Esophagus muscularis mucosa (tissue), 4 donors: Measurements from ENCODE around the gene EEIG1. TPM values are rescaled to one million over a fixed set of nuclear protein-coding genes. Genes with fewer than 3 reads are reported as not detected.

Source experiments
- DNase-seq: peaks from one replicate; pipeline ENCODE4 v3.0.0-alpha.2; 2017; ENCODE audit errors: extremely low spot score
- H3K27ac ChIP-seq, 4 donors: fragments of 200-600 bp; sonication (generic); replicated peaks in 1 of 4; 1 replicate in 3 of 4; 2 replicates in 1 of 4; pipeline ENCODE4 v1.5.1; 2016 to 2019; ENCODE audit warnings: mild to moderate bottlenecking in 1 of 4
- H3K27me3 ChIP-seq, 4 donors: fragments of 200-600 bp; sonication (generic); one replicate each; pipeline versions ENCODE4 v1.5.1 to v1.6.0; 2016 to 2019
- H3K36me3 ChIP-seq, 4 donors: fragments of 200-600 bp; sonication (generic); one replicate each; pipeline ENCODE4 v1.5.1; 2016 to 2019
- H3K4me1 ChIP-seq, 4 donors: fragments of 200-600 bp; sonication (generic); one replicate each; pipeline ENCODE4 v1.5.1; 2016 to 2019
- H3K4me3 ChIP-seq, 4 donors: fragments of 200-600 bp; sonication (generic); 1 replicate in 2 of 4; 2 replicates in 2 of 4; pipeline ENCODE4 v1.5.1; 2016 to 2019; ENCODE audit warnings: mild to moderate bottlenecking in 4 of 4, moderate library complexity in 1 of 4
- H3K9me3 ChIP-seq, 4 donors: fragments of 200-600 bp; sonication (generic); 1 replicate in 3 of 4; 2 replicates in 1 of 4; pipeline ENCODE4 v1.5.1; 2016 to 2019
- EP300 ChIP-seq: sonication (generic); formaldehyde crosslinking; IDR thresholded peaks from one replicate; pipeline ENCODE4 v1.6.1; 2017; ENCODE audit warnings: antibody characterized with exemption
- POLR2A ChIP-seq: fragments of 450-650 bp; IDR thresholded peaks from one replicate; pipeline ENCODE4 v1.6.1; 2017; ENCODE audit warnings: antibody characterized with exemption, moderate library complexity, mild to moderate bottlenecking, low read depth
- POLR2AphosphoS5 ChIP-seq, 2 donors: sonication (generic); formaldehyde crosslinking; IDR thresholded peaks; one replicate each; pipeline ENCODE4 v1.6.1; 2017; ENCODE audit warnings: antibody characterized with exemption in 2 of 2
- WGBS: methylation state at CpG from one replicate; pipeline ENCODE4 v1.1.5; 2018; 5-methylcytosine and 5-hydroxymethylcytosine counted together
- intact Hi-C: fragments of 100-400 bp; cut with DNase I; formaldehyde crosslinking; loops from one replicate; pipeline ENCODE4 v1.15.1; 2023
- total RNA-seq, 4 donors: library from RNA; depleted of rRNA; stranded (reverse); fragments of >200 nt; gene quantifications; one replicate each; pipeline versions ENCODE4 v1.1.0 to v1.2.1, GENCODE V29; 2016
- TF ChIP-seq, protein P1 (sequence below), 3 experiments: fragments of 200-600 bp in 2 of 3; fragments of 450-650 bp in 1 of 3; sonication (generic) in 2 of 3; IDR thresholded peaks; one replicate each; pipeline ENCODE4 v1.5.1; 2017 to 2019; ENCODE audit warnings: antibody characterized with exemption in 3 of 3, mild to moderate bottlenecking in 2 of 3, moderate library complexity in 1 of 3

The EEIG1 gene
- total RNA-seq, 4 donors from 2014 or later, result 12.4 to 29.5 (median 20.0) TPM

DNA sequence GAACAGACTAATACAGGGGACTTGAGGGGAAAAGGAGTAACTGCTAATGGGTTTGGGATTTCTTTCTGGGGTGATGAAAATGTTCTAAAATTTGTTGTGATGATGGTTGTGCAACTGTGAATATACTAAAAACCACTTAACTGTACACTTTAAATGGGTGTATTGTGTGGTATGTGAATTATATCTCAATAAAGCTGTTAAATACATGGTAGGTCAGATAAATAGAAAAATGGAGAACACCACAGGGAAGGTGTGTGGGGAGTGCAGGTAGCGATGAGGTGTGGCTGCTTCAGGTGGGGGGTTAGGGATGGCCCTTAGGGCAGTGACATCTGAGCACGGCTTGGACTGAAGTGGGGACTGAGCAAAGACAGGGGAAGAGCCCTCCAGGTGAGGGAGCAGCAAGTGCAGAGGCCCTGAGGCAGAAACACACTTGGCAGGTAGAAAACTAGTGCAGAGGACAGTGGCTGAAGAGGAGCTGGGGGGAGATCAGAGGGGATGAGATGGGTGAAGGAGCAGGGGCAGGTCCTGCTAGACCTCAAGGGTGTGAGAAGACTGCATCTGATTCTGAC is 20.9 kb downstream of the EEIG1 start:
- intact Hi-C loops, result no loop called here
- Histone ChIP-seq H3K27me3 (no peaks in the 10 kb centered on the region), H3K4me1 (peaks cover 52 to 79% (median 73%) of the 10 kb centered on the region in 4 donors), H3K4me3 (no peak overlapping the region), H3K36me3 (no peaks in the 10 kb centered on the region), H3K9me3 (no peaks in the 10 kb centered on the region), H3K27ac (peak overlapping the region; percentile 91 to 97 (median 96))
- WGBS, result 84% methylated on average over 2 of the region's 2 CpGs
- DNase-seq, result no peak
- TF ChIP-seq POLR2AphosphoS5 (IDR thresholded peaks at IDR 0.05), result no peak
- TF ChIP-seq EP300, result no peak
- no peak for TF ChIP-seq POLR2A

DNA sequence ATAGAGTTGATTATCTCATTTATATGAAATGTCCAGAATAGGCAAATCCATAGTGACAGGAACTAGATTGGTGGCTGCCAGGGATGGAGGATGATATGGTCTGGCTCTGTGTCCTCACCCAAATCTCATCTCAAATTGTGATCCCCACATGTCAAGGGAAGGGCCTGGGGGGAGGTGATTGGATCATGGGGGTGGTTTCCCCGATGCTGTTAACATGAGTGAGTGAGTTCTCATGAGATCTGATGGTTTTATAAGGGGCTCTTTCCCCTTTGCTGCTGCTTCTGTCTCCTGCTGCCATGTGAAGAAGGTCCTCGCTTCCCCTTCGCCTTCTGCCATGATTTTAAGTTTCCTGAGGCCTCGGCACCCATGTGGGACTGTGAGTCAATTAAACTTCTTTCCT is 21.4 kb downstream of the EEIG1 start:
- no peaks in the 10 kb centered on the region for H3K36me3 ChIP-seq
- no peak for DNase-seq
- H3K4me3 ChIP-seq, result no peak overlapping the region
- H3K4me1 ChIP-seq, result peaks cover 52 to 79% (median 73%) of the 10 kb centered on the region in 4 donors
- H3K27ac ChIP-seq, result peak overlapping the region; percentile 91 to 97 (median 96)
- no peaks in the 10 kb centered on the region for H3K9me3 ChIP-seq
- intact Hi-C loops, result no loop called here
- H3K27me3 ChIP-seq, result no peaks in the 10 kb centered on the region
- whole genome bisulfite sequencing, result 91% methylated on average over 4 of the region's 4 CpGs
- TF ChIP-seq, protein P1, sequence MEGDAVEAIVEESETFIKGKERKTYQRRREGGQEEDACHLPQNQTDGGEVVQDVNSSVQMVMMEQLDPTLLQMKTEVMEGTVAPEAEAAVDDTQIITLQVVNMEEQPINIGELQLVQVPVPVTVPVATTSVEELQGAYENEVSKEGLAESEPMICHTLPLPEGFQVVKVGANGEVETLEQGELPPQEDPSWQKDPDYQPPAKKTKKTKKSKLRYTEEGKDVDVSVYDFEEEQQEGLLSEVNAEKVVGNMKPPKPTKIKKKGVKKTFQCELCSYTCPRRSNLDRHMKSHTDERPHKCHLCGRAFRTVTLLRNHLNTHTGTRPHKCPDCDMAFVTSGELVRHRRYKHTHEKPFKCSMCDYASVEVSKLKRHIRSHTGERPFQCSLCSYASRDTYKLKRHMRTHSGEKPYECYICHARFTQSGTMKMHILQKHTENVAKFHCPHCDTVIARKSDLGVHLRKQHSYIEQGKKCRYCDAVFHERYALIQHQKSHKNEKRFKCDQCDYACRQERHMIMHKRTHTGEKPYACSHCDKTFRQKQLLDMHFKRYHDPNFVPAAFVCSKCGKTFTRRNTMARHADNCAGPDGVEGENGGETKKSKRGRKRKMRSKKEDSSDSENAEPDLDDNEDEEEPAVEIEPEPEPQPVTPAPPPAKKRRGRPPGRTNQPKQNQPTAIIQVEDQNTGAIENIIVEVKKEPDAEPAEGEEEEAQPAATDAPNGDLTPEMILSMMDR (IDR thresholded peaks at IDR 0.05), result no peak
- TF ChIP-seq POLR2AphosphoS5 (IDR thresholded peaks at IDR 0.05) (no peak), POLR2A (no peak), EP300 (no peak)

DNA sequence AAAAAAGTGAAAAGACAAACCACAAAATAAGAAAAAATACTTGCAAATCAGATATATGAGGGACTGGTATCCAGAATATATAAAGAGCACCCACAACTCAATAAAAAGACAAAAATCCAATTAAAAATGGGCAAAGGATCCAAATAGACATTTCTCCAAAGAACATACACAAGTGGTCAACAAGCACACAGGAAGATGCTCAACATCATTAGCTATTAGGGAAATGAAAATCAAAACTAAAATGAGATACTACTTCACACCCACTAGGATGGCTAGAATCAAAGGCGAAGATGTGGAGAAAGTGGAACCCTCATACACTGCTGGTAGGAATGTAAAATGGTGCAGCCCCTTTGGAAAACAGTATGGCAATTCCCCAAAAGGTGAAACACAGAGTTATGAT is 22.1 kb downstream of the EEIG1 start:
- peaks cover 51 to 79% (median 73%) of the 10 kb centered on the region in 4 donors for H3K4me1 ChIP-seq
- DNase-seq, result no peak

DNA sequence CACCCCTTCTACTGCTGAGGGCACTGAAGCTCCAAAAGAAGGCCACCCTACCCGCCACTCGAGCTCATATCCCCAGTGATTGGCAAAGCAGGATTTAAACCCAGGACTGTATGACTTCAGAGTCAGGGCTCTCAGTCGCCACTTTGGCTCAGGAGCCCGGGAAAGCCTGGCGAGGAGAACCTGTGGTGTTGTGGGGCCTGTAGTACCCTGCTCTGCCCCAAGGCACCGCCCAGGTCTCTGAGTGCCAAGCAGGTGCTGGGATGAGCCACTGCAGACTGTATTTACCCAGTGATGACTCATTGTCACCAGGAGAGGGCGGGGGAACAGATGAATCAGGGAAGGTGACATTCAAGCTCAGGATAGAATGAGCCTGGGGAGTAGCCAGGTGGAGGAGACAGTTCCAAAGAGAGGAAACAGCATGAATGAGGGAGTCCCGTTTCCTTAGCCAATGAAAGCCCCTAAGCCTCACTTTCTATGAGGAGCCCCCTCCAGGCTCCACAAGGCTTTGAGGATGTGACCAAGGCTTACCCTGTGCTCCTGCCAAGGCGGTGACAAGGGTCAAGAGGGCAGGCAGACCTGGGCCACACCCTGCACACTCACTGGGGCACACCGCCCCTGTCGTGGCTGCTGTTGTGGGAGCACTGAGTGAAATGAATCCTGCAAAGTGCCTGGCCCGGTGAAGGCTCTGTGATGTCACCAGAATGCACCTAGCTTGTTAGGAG is 25.3 kb downstream of the EEIG1 start:
- Histone ChIP-seq H3K27ac (peak overlapping the region; percentile 58 to 75 (median 66)), H3K4me1 (peaks cover 45 to 76% (median 70%) of the 10 kb centered on the region in 4 donors), H3K36me3 (no peaks in the 10 kb centered on the region), H3K9me3 (no peaks in the 10 kb centered on the region), H3K4me3 (no peak overlapping the region), H3K27me3 (no peaks in the 10 kb centered on the region)
- DNase-seq, result no peak
- intact Hi-C loops, result no loop called here
- WGBS, result 49% methylated on average over 6 of the region's 12 CpGs
- TF ChIP-seq POLR2AphosphoS5 (IDR thresholded peaks at IDR 0.05), result peak; percentile 80 to 83
- no peak for TF ChIP-seq EP300
- TF ChIP-seq, protein P1 (IDR thresholded peaks at IDR 0.05), result peak; percentile 28 to 45 (median 44)

More for the DNA sequence above, 22.1 kb downstream of the EEIG1 start:
- WGBS, result 96% methylated on average over 1 of the region's 1 CpG
- Histone ChIP-seq H3K27ac (peak overlapping the region in 2 of 4 donors; percentile 96 to 97), H3K4me3 (no peak overlapping the region), H3K36me3 (no peaks in the 10 kb centered on the region), H3K27me3 (no peaks in the 10 kb centered on the region), H3K9me3 (no peaks in the 10 kb centered on the region)
- TF ChIP-seq EP300 (no peak), POLR2AphosphoS5 (IDR thresholded peaks at IDR 0.05) (no peak), POLR2A (no peak)
- TF ChIP-seq, protein P1 (IDR thresholded peaks at IDR 0.05), result no peak
- intact Hi-C loops, result no loop called here

DNA sequence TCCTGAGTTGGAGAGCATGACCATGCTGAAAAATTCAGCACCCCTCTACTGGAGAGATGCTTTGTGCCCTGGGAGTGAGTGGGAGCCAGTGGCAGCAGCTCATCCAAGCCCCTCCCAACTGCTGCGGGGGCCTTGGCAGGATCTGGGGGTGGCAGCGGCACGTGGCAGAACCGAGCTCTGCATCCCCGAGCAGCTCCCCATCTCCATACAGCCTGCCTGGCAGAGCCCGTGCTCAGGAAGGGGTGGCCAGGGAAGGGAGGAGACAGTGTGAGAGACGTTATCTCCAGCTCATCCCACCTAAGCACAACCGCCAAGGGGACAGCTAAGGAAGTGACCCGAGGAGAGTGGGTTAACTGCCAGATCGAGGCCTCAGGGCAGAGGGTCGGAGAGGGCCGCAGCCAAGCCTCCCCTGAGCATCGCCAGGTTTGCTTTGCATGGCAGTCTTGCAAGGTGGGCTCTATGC is 25.9 kb downstream of the EEIG1 start:
- 56% methylated on average over 6 of the region's 13 CpGs for WGBS
- no peak overlapping the region for H3K4me3 ChIP-seq
- peaks cover 0 to 4% (median 0%) of the 10 kb centered on the region in 4 donors for H3K36me3 ChIP-seq
- DNase-seq, result no peak
- H3K9me3 ChIP-seq, result no peaks in the 10 kb centered on the region
- no peaks in the 10 kb centered on the region for H3K27me3 ChIP-seq
- intact Hi-C loops, result no loop called here
- TF ChIP-seq POLR2A (no peak), POLR2AphosphoS5 (IDR thresholded peaks at IDR 0.05) (no peak), EP300 (no peak)
- TF ChIP-seq, protein P1 (IDR thresholded peaks at IDR 0.05), result no peak
- peak overlapping the region; percentile 58 to 75 (median 66) for H3K27ac ChIP-seq
- H3K4me1 ChIP-seq, result peaks cover 45 to 76% (median 70%) of the 10 kb centered on the region in 4 donors
